ENCODE measurements around the gene GLIPR1L2.

DNA sequence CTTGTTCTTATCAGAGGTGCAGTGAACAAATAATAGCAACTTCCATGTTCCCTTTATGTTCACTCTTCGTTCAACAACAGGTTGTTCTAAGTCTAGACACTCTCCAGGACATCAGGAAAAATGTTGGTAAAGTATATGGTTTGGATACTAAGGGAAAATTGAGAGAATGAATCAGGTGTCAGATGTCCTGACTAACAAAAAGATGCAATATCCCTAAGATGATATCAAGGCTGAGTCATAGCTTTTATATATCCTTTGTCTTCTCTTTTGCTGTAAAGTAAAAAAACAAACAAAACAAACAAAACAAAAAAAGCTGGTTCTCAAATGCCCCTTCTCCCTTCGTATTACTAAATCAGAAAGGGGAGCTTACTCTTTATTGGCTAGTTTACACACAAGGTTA lies 45.4 kb upstream of the GLIPR1L2 start:
- TF ChIP-seq POLR2A (IDR thresholded peaks at IDR 0.05), result no peak
- TF ChIP-seq, protein P1, sequence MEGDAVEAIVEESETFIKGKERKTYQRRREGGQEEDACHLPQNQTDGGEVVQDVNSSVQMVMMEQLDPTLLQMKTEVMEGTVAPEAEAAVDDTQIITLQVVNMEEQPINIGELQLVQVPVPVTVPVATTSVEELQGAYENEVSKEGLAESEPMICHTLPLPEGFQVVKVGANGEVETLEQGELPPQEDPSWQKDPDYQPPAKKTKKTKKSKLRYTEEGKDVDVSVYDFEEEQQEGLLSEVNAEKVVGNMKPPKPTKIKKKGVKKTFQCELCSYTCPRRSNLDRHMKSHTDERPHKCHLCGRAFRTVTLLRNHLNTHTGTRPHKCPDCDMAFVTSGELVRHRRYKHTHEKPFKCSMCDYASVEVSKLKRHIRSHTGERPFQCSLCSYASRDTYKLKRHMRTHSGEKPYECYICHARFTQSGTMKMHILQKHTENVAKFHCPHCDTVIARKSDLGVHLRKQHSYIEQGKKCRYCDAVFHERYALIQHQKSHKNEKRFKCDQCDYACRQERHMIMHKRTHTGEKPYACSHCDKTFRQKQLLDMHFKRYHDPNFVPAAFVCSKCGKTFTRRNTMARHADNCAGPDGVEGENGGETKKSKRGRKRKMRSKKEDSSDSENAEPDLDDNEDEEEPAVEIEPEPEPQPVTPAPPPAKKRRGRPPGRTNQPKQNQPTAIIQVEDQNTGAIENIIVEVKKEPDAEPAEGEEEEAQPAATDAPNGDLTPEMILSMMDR (IDR thresholded peaks at IDR 0.05), result no peak
- TF ChIP-seq EP300 (IDR thresholded peaks at IDR 0.05), result no peak

Data from tibial nerve (tissue), 4 donors.